ENCODE data around the gene COBLL1. TPM values are rescaled to one million over a fixed set of nuclear protein-coding genes. Genes with fewer than 3 reads are reported as not detected.

COBLL1 gene
- total RNA-seq, 1 experiment from 2014 or later: 4.4 TPM

DNA sequence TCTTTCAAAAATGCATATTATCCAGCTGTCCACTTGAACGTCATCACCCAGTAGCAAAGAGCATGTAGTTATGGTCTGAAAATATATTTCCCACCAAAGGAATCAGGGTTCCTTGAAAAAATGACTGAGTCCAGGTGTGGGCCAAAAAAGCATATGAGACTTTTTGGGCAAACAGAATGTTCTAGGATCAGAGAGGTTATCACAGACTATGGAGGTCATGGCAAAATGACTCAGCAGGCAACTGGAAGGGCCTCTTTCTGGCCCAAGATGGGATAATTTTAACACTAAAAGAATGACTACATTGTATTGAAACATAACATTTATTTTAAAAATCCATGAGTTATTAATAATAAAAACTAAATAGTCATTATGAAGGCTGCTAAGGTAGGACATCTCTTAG lies 77.1 kb downstream of the COBLL1 start:
- no peak overlapping the region for H3K4me3 ChIP-seq (ENCODE audit: low read depth in 2 of 2, low read length in 2 of 2)
- in situ Hi-C loops (cut with HindIII; ENCODE audit: low pct_unique_long_range_greater_than_20kb, low sequenced_read_pairs): no loop called here
- CTCF ChIA-PET: no interaction called here
- H3K27ac ChIP-seq (ENCODE audit: low read length): no peak overlapping the region
- POLR2A ChIA-PET: no interaction called here
- BruUV-seq (replicated peaks): no TSS peak
- no peak for TF ChIP-seq SIN3A (IDR thresholded peaks at IDR 0.05; ENCODE audit: borderline replicate concordance, insufficient read depth, low read depth, low read length)
- TF ChIP-seq TCF7L2 (IDR thresholded peaks at IDR 0.05; ENCODE audit: low read depth, low read length): no peak
- TF ChIP-seq, protein P1, sequence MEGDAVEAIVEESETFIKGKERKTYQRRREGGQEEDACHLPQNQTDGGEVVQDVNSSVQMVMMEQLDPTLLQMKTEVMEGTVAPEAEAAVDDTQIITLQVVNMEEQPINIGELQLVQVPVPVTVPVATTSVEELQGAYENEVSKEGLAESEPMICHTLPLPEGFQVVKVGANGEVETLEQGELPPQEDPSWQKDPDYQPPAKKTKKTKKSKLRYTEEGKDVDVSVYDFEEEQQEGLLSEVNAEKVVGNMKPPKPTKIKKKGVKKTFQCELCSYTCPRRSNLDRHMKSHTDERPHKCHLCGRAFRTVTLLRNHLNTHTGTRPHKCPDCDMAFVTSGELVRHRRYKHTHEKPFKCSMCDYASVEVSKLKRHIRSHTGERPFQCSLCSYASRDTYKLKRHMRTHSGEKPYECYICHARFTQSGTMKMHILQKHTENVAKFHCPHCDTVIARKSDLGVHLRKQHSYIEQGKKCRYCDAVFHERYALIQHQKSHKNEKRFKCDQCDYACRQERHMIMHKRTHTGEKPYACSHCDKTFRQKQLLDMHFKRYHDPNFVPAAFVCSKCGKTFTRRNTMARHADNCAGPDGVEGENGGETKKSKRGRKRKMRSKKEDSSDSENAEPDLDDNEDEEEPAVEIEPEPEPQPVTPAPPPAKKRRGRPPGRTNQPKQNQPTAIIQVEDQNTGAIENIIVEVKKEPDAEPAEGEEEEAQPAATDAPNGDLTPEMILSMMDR (IDR thresholded peaks at IDR 0.05): no peak
- TF ChIP-seq, protein P2, sequence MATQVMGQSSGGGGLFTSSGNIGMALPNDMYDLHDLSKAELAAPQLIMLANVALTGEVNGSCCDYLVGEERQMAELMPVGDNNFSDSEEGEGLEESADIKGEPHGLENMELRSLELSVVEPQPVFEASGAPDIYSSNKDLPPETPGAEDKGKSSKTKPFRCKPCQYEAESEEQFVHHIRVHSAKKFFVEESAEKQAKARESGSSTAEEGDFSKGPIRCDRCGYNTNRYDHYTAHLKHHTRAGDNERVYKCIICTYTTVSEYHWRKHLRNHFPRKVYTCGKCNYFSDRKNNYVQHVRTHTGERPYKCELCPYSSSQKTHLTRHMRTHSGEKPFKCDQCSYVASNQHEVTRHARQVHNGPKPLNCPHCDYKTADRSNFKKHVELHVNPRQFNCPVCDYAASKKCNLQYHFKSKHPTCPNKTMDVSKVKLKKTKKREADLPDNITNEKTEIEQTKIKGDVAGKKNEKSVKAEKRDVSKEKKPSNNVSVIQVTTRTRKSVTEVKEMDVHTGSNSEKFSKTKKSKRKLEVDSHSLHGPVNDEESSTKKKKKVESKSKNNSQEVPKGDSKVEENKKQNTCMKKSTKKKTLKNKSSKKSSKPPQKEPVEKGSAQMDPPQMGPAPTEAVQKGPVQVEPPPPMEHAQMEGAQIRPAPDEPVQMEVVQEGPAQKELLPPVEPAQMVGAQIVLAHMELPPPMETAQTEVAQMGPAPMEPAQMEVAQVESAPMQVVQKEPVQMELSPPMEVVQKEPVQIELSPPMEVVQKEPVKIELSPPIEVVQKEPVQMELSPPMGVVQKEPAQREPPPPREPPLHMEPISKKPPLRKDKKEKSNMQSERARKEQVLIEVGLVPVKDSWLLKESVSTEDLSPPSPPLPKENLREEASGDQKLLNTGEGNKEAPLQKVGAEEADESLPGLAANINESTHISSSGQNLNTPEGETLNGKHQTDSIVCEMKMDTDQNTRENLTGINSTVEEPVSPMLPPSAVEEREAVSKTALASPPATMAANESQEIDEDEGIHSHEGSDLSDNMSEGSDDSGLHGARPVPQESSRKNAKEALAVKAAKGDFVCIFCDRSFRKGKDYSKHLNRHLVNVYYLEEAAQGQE (IDR thresholded peaks at IDR 0.05; ENCODE audit: insufficient read depth in 1 of 2, low read depth in 2 of 2, low read length in 1 of 2): no peak
- TF ChIP-seq POLR2AphosphoS5 (IDR thresholded peaks at IDR 0.05; ENCODE audit: low read depth, low read length): no peak
- intact Hi-C loops (cut with micrococcal nuclease; ENCODE audit: unreplicated experiment): no loop called here
- ATAC-seq (no peak), DNase-seq (ENCODE audit: low read depth, low spot score) (no peak)
- no peaks in the 10 kb centered on the region for H3K27me3 ChIP-seq (ENCODE audit: control insufficient read depth, insufficient read depth, low read length)
- no peaks in the 10 kb centered on the region for H3K36me3 ChIP-seq (ENCODE audit: control insufficient read depth, insufficient read depth, low read length)
- H3K4me1 ChIP-seq (ENCODE audit: control insufficient read depth, insufficient read depth, low read length): no peaks in the 10 kb centered on the region
- no peaks in the 10 kb centered on the region for H3K9me3 ChIP-seq (ENCODE audit: control insufficient read depth, insufficient read depth, low read depth, low read length)

DNA sequence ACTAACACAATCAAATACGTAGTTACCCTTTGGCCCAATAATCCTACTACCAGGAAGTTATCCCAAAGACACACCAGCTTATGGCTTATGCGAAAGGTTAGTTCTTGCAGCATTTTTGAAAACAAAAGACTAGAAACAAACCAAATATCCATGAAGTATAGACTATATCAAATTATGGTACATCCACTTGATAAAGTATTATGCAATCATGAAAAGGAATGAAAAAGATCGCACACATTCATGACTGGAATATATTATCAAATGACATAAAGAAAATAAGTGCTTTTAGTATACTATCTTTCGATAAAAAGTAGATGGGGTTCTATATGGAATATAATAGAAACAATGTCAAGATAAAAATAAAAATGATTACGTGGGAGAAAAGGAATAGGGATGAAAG lies 78.2 kb downstream of the COBLL1 start:
- Histone ChIP-seq H3K9me3 (ENCODE audit: control insufficient read depth, insufficient read depth, low read depth, low read length) (no peaks in the 10 kb centered on the region), H3K27me3 (ENCODE audit: control insufficient read depth, insufficient read depth, low read length) (no peaks in the 10 kb centered on the region), H3K4me1 (ENCODE audit: control insufficient read depth, insufficient read depth, low read length) (no peaks in the 10 kb centered on the region), H3K4me3 (ENCODE audit: low read depth in 2 of 2, low read length in 2 of 2) (no peak overlapping the region), H3K36me3 (ENCODE audit: control insufficient read depth, insufficient read depth, low read length) (no peaks in the 10 kb centered on the region), H3K27ac (ENCODE audit: low read length) (no peak overlapping the region)
- CTCF ChIA-PET: no interaction called here
- DNase-seq (ENCODE audit: low read depth, low spot score): no peak
- ATAC-seq: no peak
- no TSS peak for BruUV-seq (replicated peaks)
- TF ChIP-seq TCF7L2 (IDR thresholded peaks at IDR 0.05; ENCODE audit: low read depth, low read length) (no peak), POLR2AphosphoS5 (IDR thresholded peaks at IDR 0.05; ENCODE audit: low read depth, low read length) (no peak), SIN3A (IDR thresholded peaks at IDR 0.05; ENCODE audit: borderline replicate concordance, insufficient read depth, low read depth, low read length) (no peak)
- TF ChIP-seq, protein P1 (IDR thresholded peaks at IDR 0.05): no peak
- TF ChIP-seq, protein P2 (IDR thresholded peaks at IDR 0.05; ENCODE audit: insufficient read depth in 1 of 2, low read depth in 2 of 2, low read length in 1 of 2): no peak
- in situ Hi-C loops (cut with HindIII; ENCODE audit: low pct_unique_long_range_greater_than_20kb, low sequenced_read_pairs): no loop called here
- POLR2A ChIA-PET: no interaction called here
- intact Hi-C loops (cut with micrococcal nuclease; ENCODE audit: unreplicated experiment): no loop called here

Data from Panc1 (cell line).